Left forelimb (tissue), 1 donor: ENCODE data around the gene CDC40.
"Not testable (repeated sequence)": the region's sequence is repeated elsewhere in the genome, so short reads cannot be mapped to it uniquely, and the experiment has no call there.

Experiments
- DNase-seq: peaks from one replicate; pipeline ENCODE4 v3.0.0-alpha.2; 2018; ENCODE audit warnings: low spot score

CDC40 gene

GRCh38 chr6:110270165-110270564 is 89.9 kb downstream of the CDC40 start:
- no peak for DNase-seq

DNA sequence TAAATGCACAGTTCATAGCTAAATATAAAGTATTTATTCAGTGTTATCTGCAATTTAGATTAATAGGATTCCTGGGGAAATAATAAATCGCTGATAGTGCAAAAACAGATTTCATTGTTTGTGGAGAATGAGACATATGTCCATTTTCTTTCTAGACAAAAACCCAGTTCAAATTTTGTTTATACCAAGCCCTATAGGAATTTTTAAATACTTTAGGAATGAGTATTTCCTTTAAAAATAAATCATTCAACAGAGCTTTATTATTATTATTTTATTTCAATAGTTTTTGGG is 91.5 kb downstream of the CDC40 start:
- DNase-seq = no peak

GRCh38 chr6:110272781-110273180 is 92.6 kb downstream of the CDC40 start:
- not testable (repeated sequence) for DNase-seq

DNA sequence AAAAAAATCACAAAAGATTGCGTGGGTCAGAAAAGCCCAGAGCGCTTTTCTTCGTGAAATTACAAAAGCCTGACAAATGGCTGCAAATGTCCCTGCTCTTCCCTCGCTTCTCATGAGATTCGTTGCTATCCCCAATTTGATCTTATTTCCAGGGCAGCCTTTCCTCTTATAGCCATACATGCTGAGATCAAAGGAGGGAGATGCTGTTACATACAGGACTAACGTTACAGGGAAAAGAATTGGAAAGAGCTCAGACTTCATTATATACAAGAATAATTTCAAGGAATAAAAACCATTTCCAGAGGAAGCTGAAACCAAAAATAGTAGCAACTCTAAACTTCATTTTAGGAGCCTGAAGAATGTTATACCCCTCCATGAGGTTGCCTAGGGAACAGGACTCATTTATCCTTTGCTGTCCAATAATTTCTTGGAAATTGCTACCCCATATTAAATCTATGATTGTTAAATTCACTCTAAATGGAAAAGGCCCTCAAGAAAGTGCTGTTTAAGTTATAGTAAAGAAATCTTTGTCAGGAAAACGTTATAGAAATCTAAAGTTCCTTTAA is 97.0 kb downstream of the CDC40 start:
- no peak for DNase-seq
